Peyer's patch (tissue), 4 donors: Measurements from ENCODE around the gene DLGAP1.

Experiments
- POLR2A ChIP-seq, 2 donors: fragments of 450-650 bp; IDR thresholded peaks; one replicate each; pipeline ENCODE4 v1.5.1; 2017; ENCODE audit warnings: antibody characterized with exemption in 2 of 2, mild to moderate bottlenecking in 2 of 2, moderate library complexity in 2 of 2
- TF ChIP-seq, protein P1 (sequence below), 6 experiments: fragments of 450-650 bp in 4 of 6; fragments of 200-600 bp in 2 of 6; sonication (generic) in 1 of 6; IDR thresholded peaks; one replicate each; pipeline ENCODE4 v1.5.1; 2017 to 2019; ENCODE audit warnings: antibody characterized with exemption in 6 of 6, mild to moderate bottlenecking in 3 of 6, moderate library complexity in 1 of 6

DNA sequence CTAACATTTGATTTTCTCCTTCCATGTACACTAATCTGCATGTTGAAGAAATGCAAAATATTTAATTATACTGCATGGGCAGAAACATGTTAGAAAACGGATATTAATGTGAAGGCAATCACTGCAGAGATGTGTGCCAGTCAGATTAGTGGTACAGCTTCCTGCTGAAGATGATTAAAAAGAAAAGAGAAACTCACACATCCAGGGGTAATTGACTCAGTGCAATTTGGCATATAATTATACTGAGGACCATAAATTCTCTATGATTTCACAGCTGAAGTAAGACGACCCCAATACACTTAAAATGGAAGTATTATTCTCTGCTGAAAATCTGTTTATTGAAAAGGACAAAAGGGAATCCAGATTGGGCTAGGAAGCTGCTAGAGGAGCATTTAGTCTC is 761.7 kb downstream of the DLGAP1 start:
- TF ChIP-seq, protein P1, sequence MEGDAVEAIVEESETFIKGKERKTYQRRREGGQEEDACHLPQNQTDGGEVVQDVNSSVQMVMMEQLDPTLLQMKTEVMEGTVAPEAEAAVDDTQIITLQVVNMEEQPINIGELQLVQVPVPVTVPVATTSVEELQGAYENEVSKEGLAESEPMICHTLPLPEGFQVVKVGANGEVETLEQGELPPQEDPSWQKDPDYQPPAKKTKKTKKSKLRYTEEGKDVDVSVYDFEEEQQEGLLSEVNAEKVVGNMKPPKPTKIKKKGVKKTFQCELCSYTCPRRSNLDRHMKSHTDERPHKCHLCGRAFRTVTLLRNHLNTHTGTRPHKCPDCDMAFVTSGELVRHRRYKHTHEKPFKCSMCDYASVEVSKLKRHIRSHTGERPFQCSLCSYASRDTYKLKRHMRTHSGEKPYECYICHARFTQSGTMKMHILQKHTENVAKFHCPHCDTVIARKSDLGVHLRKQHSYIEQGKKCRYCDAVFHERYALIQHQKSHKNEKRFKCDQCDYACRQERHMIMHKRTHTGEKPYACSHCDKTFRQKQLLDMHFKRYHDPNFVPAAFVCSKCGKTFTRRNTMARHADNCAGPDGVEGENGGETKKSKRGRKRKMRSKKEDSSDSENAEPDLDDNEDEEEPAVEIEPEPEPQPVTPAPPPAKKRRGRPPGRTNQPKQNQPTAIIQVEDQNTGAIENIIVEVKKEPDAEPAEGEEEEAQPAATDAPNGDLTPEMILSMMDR (IDR thresholded peaks at IDR 0.05) = no peak
- no peak for TF ChIP-seq POLR2A (IDR thresholded peaks at IDR 0.05)
